GM18508 (cell line): ENCODE measurements around the gene KCNIP4.

Experiments
- ATAC-seq: cut with Tn5 transposase; IDR thresholded peaks from one replicate; pipeline ENCODE4 v1.9.1; 2021; ENCODE audit warnings: moderate number of reproducible peaks; ENCODE audit not compliant: insufficient read depth, unreplicated experiment

Gene KCNIP4

DNA sequence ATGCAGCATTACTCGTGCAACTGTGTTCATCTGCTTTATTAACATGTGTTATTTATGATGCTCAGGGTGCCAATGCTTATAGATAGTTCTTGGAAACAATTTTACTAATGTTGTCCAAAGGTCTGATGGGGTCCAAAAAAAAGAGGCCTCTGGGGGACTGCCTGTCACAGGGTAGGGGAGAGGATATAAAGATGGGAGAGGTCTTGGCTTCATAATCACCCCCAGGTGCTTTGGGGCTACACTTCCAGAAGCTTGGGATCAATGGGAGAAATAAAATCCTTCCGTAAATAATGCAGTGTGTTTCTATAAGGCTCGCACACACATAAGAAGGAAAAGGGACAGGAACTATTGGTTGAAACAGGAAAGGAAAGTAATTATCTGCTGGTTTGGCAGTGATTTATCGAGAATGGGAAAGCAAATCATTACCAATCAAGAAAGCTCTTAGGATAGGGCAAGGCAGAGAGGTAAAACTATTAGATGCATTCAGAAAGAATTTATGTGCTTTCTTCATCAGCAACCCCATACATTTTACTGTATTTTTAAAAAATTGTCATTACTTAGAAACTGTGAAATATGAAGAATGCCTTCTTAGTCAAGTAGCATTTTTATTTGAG is 677.0 kb downstream of the KCNIP4 start:
- no peak for ATAC-seq

DNA sequence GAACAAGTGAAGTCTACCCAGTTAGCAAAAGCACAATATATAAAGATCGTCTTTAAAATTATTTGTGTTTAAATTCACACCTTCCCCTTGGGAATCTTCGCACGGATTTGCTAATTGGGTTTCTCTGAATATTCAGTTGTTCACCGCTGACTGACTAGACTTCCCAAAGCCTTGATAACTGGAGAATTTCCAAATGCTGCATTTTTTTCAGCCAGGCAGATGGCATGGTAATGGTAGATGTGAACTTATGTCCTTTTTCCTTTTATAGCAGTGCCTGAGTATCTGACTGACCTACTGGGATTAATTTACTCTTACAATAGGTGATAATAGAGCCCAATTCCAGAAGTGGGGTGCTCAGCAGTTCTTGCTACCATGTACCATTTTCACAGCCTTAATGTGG is 700.2 kb downstream of the KCNIP4 start:
- ATAC-seq = no peak

DNA sequence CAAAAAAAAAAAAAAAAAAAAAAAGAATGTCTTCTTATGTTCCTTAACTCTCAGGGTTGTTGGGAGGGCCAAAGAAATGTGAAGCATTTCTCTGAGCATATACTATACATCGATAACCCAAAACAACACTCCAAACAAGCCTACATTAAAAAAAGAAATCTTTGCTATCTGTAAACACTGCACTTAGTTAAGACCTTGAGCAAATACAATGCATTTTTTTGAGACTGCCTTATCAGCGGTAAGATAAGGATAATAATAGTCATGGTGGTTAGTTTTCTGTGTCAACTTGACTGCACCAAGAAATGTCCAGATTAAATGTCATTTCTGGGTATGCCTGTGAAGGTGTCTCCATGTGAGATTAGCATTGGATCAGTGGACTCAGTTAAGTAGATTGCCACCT is 706.4 kb downstream of the KCNIP4 start:
- ATAC-seq = no peak

DNA sequence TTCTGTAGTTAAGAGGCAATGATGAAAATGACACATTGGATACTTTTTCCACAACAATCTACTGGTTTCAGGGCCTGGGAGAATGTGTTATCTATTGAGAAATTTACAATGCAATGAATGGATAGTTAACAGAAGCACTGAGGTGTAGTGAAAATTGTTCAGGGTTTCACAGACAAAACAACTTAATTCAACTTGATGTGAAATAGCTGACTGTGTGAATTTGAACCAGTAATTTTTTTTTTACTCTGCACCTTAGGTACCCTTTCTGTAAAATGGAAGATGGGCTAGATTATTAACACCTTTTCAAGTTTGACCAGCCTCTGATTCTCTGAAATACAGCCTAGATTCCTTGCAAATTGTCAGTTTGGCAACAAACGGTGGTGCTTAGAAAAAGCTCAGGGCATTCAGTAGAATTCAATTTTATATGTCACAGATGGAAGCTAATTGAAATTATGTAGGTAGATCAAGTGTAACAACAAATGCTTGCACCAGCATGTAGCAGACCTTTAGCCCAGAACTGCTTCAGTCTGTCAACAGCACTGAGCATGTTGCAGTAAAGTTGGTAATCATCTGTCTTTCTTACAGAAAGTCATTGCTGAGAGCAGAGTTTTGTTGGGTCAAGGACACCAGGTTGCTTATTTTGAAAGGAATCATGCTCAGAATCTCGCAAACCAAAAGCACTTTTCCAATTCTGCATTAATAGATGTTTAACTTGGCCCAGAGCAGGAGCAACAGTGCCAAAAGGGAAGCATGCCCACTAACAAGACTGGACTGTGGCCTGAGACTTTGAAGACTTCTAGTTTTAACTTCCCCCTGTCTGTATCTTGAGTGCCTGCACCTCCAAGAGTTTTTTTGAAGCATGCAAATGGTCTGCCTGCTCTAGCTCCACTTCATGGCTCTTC is 721.7 kb downstream of the KCNIP4 start:
- ATAC-seq = no peak

DNA sequence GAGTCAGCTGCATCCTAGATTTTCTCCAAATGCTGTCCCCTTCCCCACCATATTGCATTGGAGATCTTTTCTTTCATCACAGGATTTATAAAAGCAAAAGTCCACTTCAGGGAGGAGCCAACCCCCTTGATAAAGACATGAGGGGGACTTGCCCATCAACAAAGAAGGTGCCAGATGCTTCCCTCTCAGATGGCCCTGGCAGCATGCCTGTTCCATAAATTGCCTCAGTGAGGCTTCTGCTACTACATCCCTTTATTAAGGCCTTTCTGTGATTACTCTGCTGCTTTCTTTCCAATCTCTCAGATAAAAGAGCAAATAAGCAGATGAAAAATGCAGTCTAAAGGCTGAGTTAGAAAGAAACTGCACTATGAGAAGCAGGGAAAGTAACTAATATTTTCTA is 736.7 kb downstream of the KCNIP4 start:
- ATAC-seq = no peak

DNA sequence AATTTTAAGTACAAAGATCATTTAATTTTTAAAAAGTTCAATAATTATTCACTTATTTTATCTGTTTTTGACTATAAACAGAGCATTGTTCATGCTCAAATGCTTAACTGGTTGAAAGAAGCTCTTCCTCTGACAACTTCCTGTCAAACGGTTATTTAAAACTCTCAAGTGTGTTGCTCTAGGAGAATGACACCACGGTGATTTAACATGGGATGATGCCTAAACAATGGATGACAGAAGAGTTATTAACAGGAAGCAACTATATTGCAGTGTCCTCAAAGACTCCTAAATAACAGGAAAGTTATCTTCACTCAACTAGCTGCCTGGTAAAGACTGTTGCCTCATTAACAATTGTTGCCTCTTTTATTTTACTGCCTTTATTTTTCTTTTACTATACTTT is 738.7 kb downstream of the KCNIP4 start:
- no peak for ATAC-seq

DNA sequence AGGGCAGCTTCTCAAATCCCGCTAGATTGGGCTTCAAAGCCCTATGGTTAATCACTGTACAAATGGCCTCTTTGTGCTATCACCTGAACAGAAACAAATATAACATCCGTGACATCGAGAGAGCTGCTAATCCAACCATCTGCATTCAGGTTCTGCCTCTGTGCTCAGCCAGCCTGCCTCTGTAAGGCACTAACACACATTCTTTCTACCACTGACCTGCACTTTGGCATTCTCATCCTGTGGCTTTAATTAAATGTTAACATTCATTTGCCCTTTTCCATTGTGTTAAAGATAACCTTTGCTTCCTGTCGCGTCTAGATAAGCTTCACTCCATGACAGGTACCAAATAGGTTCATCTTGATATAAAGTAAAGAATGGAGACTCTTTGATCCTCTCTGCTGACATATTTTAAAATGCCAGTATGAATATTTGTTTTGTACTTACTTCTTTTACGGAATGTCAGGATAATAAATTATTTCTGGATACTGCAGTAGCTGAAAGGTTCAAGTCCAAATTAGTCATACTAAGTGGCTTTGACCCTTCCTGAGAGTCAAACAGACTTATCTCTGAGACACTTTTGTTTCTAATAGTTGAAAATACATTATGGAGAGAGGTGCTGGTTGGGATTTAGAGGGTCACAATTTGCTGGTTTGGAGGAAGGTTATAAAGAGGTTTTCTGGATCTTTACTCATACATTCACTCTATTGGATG is 742.6 kb downstream of the KCNIP4 start:
- ATAC-seq = no peak

DNA sequence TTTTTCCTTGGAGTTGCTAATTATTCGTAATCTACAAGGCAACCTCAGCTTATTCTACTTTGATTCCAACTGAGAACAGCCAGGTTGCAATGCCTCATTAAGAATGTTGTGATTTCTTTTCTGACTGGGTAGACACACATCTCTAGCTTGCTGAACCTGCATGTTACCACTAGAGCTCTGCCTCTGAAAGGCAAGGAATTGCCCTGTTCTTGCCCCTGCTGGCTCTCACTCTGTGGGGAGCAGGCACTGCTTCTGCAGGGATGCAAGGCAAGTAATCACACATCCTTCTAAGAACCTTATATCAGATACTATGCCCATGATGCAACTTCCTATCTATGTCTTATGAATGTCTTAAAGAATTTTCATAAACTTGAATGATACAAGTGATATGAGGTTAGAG is 745.2 kb downstream of the KCNIP4 start:
- ATAC-seq = no peak

DNA sequence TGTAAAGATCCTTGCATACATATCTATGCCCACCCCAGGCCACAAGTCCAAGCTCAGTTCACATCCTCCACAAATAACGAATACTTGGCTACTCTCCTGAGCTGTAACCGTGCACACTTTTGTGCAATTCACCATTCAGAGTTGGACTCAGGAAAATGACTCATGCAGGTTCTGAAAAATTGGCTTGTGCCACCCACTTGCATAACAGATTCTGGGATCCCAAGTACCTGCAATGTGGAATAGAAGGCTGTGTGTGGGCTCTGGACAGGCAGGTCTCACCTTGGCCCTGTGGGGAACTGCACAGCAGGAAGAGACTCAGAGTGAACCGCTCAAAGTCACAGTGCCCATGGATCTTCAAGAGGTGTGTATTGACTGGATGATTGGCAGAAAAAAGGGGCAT is 745.6 kb downstream of the KCNIP4 start:
- no peak for ATAC-seq

DNA sequence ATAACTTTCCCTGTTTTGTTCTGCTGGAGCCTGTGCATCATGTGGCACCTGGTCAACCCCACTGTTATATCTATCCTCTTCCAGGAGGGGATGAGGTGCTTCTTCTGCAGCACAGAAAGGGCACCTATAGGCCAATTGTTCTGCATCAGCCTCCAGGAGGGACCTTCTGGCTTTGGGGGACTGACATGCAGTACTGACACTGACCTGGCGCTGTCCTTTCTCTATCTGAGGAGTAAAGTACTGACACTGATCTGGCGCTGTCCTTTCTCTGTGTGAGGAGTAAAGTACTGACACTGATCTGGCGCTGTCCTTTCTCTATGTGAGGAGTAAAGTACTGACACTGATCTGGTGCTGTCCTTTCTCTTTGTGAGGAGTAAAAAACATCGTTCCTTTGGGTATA is 749.9 kb downstream of the KCNIP4 start:
- no peak for ATAC-seq

DNA sequence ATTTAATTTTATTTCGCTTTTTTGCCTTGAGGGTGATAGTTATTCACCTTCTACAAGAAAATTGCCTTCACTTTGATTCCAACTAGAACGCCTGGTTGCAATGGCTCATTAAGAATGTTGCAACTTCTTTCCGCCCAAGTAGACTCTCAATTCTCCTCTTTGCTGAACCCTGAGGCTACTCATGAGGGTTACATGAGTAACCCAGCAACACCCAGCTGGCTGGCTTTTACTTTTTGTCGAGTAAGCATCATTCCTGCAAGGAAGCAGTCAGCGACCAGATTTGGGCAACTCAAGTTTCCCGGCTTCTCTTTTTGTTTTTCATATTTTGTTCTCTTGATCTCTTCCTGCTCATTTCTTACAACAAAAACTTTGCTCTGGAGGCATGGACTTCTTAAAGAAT is 752.9 kb downstream of the KCNIP4 start:
- no peak for ATAC-seq

DNA sequence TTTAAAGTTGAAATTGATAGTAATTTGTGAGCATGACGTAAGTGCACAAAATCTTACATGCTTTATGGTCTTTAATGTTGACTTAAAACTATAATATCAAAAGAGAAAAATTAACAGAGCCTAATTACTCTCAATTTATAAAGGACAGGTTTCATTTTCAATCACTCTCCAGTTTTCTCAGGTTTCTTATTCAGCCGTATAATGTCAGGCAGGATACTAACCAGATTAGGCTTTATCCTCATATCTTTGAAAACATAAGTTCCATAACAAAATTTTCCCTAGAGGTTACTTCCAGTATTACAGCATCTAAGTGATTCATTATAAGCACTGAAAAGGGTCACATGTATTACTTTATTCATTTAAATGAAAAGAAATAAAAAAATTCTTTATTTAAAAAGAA is 756.2 kb downstream of the KCNIP4 start:
- no peak for ATAC-seq

DNA sequence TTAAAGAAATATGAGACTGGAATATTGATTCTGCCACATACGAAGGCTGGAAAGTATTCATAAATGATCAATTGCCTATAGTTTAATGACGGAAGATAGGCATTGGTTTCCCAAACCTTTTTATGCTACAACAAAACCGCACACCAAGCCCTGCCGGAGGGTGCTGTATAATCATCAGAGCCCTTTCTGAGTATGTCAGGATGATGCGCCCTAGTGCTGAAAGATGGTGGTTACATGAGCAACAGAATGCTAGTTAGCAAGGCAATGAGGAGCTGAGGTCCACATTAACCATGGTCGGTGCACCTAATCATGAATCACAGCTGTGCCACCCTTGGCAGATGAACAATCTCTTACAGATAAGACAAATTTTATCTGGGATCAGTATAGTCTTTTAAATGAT is 757.3 kb downstream of the KCNIP4 start:
- ATAC-seq = no peak

DNA sequence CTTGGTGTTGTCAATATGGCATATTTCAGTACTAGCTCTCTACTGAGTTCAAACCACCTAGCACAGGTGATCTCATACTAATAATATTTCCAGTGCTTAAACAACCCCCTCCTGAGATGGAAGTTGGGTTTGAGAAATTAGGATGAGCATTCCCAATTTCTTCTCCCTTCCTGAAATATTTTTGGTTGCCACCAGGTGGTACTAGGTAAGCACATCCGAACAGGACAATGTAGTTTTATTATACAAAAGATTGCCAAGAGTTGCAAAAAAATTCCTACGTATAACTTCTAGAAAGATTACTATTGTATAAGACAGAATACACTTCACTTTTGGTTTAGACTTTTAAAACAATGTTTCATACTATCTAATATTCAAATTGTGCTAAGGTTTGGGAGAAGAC is 763.8 kb downstream of the KCNIP4 start:
- ATAC-seq = no peak

DNA sequence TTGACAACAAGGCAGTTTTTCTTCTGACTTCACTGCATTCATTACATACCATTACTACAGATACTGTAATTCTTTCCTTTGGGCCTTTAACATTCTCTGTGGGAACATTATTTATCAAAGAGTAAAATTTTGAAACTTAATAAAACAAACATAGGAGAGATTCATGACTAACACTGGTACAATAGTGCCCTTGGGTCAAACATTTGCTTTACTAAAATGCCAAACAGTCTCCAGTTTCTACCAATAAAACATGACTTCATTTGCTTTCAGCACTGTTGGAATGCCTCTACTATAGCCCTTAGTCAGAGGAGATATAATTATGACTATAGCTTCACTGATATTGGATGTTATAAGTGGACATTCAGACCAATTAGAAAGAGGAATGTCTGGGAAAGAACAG is 766.9 kb downstream of the KCNIP4 start:
- ATAC-seq = no peak

DNA sequence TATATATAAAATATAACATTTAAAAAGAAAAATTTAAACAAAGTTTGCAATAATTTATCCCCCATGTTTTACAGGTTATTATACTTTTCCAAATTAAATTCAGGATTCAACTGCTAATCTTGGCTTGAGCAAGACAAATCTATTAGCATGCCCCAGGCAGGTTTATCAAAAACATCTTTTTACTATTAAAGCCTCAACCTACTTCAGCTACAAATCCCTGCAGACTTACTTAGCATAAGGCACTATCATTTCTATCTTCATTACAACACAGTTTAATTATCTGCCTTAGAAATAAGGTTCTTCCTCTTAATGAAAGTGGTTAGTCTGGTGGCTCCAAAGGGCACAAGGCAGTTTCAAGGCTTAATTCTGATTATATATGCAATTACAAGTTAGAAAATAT is 770.7 kb downstream of the KCNIP4 start:
- ATAC-seq = no peak

DNA sequence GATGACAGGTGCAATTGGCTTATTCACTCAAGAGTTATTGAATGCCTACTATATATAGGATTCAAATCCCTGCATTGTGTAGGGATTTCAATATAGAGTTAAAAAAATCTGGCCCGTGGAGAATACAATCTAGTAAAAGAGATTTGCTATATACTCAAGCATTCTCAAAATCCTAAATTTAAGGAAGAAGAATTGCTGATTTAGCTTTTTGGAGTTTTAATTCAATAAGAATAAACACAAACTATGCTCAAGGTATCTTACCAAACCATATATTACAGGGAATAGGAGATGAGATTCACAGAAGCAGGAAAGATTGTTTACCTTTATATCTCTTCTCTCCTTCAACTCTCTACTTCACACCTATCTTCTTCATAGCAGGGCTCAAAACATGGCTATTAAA is 771.5 kb downstream of the KCNIP4 start:
- no peak for ATAC-seq

DNA sequence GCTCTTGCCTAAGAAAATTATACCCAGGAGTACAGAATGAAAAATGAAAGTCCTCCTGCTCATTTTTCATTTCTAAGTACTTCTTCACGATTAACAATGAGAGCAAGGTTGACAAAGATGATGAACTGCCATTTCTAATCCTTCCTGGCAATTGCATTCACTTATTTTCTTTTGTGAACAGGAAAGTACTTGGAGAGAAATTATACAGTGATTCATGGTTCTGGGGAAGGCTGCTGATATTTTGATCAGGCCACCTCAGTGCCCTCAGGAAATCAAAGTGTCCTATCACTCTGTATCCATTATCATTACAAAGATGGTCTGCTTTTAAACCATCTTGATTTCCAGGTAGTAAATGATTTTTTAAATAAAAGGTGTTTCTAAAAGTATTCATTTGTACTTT is 780.9 kb downstream of the KCNIP4 start:
- no peak for ATAC-seq

DNA sequence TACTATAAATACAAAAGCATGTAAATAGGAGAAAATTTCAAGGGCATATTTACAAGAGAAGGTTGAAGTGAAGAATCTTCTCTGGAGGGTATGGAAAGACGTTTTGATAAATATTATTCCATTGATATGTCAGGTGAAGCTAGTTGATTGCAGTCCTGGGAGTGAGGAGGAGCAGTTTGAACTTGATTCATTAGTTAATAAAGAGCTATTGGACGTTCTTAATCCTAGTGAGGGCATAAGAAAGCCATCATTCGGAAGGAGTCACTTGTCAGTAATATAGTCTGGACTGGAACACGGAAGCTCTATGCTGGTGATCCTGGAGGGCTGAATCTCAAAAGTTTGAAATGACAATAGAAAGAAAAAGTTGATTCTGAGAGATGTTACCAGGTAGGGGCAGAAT is 793.2 kb downstream of the KCNIP4 start:
- ATAC-seq = no peak

DNA sequence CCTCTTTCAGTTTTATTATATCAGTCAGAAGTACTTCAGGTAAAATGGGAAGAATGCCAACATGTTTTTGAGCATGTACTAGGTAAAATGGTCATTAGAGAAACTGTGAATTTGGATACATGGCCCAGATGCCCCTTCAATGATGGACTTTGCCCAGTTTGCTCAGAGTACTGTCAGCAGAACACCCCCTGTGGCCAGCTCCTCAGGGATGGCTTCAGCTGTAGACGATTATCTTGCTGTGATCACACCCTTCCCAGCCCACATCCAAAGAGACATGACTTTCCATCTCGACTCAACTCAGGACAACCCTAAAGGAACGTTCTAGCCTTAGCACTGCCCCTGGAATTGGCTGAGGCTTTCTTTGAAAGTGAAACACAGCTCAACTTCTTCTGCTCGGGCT is 809.2 kb downstream of the KCNIP4 start:
- no peak for ATAC-seq

DNA sequence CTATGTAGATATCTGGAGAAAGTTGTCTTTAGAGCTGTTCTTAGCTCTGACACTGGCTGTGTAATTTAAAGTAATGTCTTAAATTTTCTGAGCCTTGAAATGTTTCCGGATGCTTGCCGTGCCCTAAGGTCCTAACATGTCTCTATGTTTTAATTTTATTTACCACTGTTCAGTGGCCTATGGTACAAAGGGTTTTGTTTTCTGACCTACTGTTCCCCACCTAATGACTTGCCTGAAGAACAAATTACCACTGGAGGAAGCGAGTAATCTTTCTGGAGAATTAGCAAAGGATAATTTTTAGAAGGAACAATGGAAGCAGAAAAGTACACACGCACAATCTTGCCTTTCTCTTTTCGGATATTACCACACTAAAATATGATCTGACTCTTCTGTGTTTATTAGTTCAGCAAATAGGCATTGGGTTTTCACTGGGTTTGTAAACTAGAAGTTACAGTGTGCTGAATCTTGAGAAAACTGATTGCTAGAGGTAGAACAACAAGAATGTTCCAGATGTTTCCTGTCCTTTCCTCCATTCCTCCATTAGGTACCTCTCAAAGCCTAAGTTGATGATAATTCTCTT is 812.4 kb downstream of the KCNIP4 start:
- ATAC-seq = no peak
